Uterus (tissue), 2 donors: ENCODE results near the gene CAMP.

Experiments
- POLR2A ChIP-seq, 2 donors: fragments of 450-650 bp; IDR thresholded peaks; one replicate each; pipeline ENCODE4 v1.6.1; 2016; ENCODE audit warnings: antibody characterized with exemption in 2 of 2, mild to moderate bottlenecking in 1 of 2, moderate library complexity in 1 of 2
- TF ChIP-seq, protein P1 (sequence below), 4 experiments: fragments of 200-600 bp in 2 of 4; fragments of 450-650 bp in 2 of 4; sonication (generic) in 2 of 4; IDR thresholded peaks; one replicate each; pipeline ENCODE4 v1.5.1; 2016 to 2019; ENCODE audit warnings: antibody characterized with exemption in 4 of 4, mild to moderate bottlenecking in 2 of 4, moderate library complexity in 1 of 4

DNA sequence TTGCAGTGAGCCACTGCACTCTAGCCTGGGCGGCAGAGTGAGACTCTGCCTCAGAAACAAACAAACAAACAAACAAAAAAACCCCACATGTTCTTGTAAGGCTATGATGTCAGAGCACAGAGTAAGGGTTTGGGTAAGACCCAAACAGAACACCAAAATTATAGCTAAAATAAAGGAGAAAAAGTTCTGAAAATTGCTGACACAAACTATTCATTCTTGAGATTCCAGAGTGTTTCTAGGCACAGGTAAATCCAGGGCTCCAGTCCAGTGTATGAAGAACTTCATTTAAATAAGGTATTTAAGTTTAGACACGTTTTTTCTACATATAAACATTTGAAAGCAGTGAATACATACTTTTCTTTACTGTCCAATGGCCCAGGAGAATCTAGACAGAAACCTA lies 39.0 kb upstream of the CAMP start:
- TF ChIP-seq, protein P1, sequence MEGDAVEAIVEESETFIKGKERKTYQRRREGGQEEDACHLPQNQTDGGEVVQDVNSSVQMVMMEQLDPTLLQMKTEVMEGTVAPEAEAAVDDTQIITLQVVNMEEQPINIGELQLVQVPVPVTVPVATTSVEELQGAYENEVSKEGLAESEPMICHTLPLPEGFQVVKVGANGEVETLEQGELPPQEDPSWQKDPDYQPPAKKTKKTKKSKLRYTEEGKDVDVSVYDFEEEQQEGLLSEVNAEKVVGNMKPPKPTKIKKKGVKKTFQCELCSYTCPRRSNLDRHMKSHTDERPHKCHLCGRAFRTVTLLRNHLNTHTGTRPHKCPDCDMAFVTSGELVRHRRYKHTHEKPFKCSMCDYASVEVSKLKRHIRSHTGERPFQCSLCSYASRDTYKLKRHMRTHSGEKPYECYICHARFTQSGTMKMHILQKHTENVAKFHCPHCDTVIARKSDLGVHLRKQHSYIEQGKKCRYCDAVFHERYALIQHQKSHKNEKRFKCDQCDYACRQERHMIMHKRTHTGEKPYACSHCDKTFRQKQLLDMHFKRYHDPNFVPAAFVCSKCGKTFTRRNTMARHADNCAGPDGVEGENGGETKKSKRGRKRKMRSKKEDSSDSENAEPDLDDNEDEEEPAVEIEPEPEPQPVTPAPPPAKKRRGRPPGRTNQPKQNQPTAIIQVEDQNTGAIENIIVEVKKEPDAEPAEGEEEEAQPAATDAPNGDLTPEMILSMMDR (IDR thresholded peaks at IDR 0.05), result no peak
- TF ChIP-seq POLR2A (IDR thresholded peaks at IDR 0.05), result no peak
